AG04449 (cell line): ENCODE results near the gene ZNF728.
"Not testable (repeated sequence)": the region's sequence is repeated elsewhere in the genome, so short reads cannot be mapped to it uniquely, and the experiment has no call there.

Experiments used
- CTCF ChIA-PET: fragments of 350-600 bp; formaldehyde crosslinking; extraction: SDS; loops from one replicate; lab custom pipeline; 2021; ENCODE audit warnings: antibody characterized with exemption; lab: Yijun Ruan, JAX
- POLR2A ChIA-PET: fragments of 400-600, 350-600 bp; formaldehyde crosslinking; extraction: SDS; loops from one replicate; lab custom pipeline; 2020; ENCODE audit warnings: antibody characterized with exemption, inconsistent platforms; lab: Yijun Ruan, JAX
- DNase-seq: peaks from one replicate; pipeline ENCODE4 v3.0.0-alpha.2; 2010; ENCODE audit warnings: low read depth, low spot score
- H3K4me3 ChIP-seq: 2 replicates; pipeline ENCODE4 v1.5.1; 2011; ENCODE audit warnings: low read depth, mild to moderate bottlenecking, control low read depth, low read length
- CTCF ChIP-seq: IDR thresholded peaks from one replicate; pipeline ENCODE4 v1.5.1; 2011; ENCODE audit warnings: mild to moderate bottlenecking, moderate library complexity, low read length, control low read depth, inconsistent platforms; ENCODE audit not compliant: insufficient read depth; ENCODE audit errors: missing control alignments

Gene ZNF728

GRCh38 chr19:22976248-22976647, 26.7 kb downstream of the ZNF728 start:
- DNase-seq: no peak
- no peak for TF ChIP-seq CTCF
- no peak overlapping the region for H3K4me3 ChIP-seq
- ChIA-PET CTCF (no interaction called here), POLR2A (no interaction called here)

GRCh38 chr19:22975546-22976136, 27.3 kb downstream of the ZNF728 start:
- CTCF ChIA-PET, DNase-seq, H3K4me3 ChIP-seq, POLR2A ChIA-PET: not testable (repeated sequence)

GRCh38 chr19:22945560-22945959, 57.4 kb downstream of the ZNF728 start:
- CTCF ChIA-PET: no interaction called here
- DNase-seq: no peak

GRCh38 chr19:22935151-22935550, 67.8 kb downstream of the ZNF728 start:
- ChIA-PET CTCF (no interaction called here), POLR2A (no interaction called here)
- no peak for TF ChIP-seq CTCF

More at GRCh38 chr19:22945560-22945959, 57.4 kb downstream of the ZNF728 start:
- no peak for TF ChIP-seq CTCF
- H3K4me3 ChIP-seq: no peak overlapping the region
- POLR2A ChIA-PET: no interaction called here

GRCh38 chr19:22927576-22927975, 75.4 kb downstream of the ZNF728 start:
- POLR2A ChIA-PET, CTCF ChIA-PET, H3K4me3 ChIP-seq, DNase-seq: not testable (repeated sequence)

More at GRCh38 chr19:22935151-22935550, 67.8 kb downstream of the ZNF728 start:
- no peak overlapping the region for H3K4me3 ChIP-seq
- DNase-seq: no peak

GRCh38 chr19:22925181-22925580, 77.8 kb downstream of the ZNF728 start:
- POLR2A ChIA-PET, H3K4me3 ChIP-seq, CTCF ChIA-PET, DNase-seq: not testable (repeated sequence)
